Fibroblast of skin of scalp (primary cell): ENCODE results near the gene EGFLAM.

Source experiments
- DNase-seq: peaks from one replicate; pipeline ENCODE4 v3.0.0-alpha.2; 2013

The EGFLAM gene

GRCh38 chr5:38422622-38423021, 164.3 kb downstream of the EGFLAM start:
- peak; percentile 35 for DNase-seq

GRCh38 chr5:38423276-38424147, 165.2 kb downstream of the EGFLAM start:
- peak; percentile 85 for DNase-seq

- peak; percentile 22 for DNase-seq
These were observed 166.0 kb downstream of the EGFLAM start for GRCh38 chr5:38424148-38425060.

- peak; percentile 57 for DNase-seq
These were observed 168.1 kb downstream of the EGFLAM start for GRCh38 chr5:38426490-38426889.

- DNase-seq, result peak; percentile 64
These were observed 168.9 kb downstream of the EGFLAM start for GRCh38 chr5:38426986-38427950.

- no peak for DNase-seq
These were observed 173.0 kb downstream of the EGFLAM start for GRCh38 chr5:38431242-38431853.

GRCh38 chr5:38433160-38433861, 175.0 kb downstream of the EGFLAM start:
- peak; percentile 91 for DNase-seq

- DNase-seq, result peak; percentile 80
These were observed 176.8 kb downstream of the EGFLAM start for GRCh38 chr5:38434966-38435705.

- no peak for DNase-seq
These were observed 180.4 kb downstream of the EGFLAM start for GRCh38 chr5:38438757-38439156.

- DNase-seq, result peak; percentile 89
These were observed 183.3 kb downstream of the EGFLAM start for GRCh38 chr5:38441453-38442246.

- no peak for DNase-seq
These were observed 183.9 kb downstream of the EGFLAM start for GRCh38 chr5:38442247-38442573.

GRCh38 chr5:38443390-38443789, 185.0 kb downstream of the EGFLAM start:
- DNase-seq, result no peak

- no peak for DNase-seq
These were observed 187.1 kb downstream of the EGFLAM start for GRCh38 chr5:38445374-38446028.

GRCh38 chr5:38446029-38446522, 187.7 kb downstream of the EGFLAM start:
- DNase-seq, result no peak

- no peak for DNase-seq
These were observed 188.7 kb downstream of the EGFLAM start for GRCh38 chr5:38447056-38447455.

- DNase-seq, result no peak
These were observed 189.4 kb downstream of the EGFLAM start for GRCh38 chr5:38447786-38448185.

GRCh38 chr5:38448568-38449350, 190.4 kb downstream of the EGFLAM start:
- no peak for DNase-seq

GRCh38 chr5:38450627-38451026, 192.3 kb downstream of the EGFLAM start:
- DNase-seq, result no peak
